Measurements from ENCODE around the gene FMO5. TPM values are rescaled to one million over a fixed set of nuclear protein-coding genes. Genes with fewer than 3 reads are reported as not detected.

The FMO5 gene
- total RNA-seq, 6 donors from 2014 or later, result 37.4 to 258 (median 121) TPM

DNA sequence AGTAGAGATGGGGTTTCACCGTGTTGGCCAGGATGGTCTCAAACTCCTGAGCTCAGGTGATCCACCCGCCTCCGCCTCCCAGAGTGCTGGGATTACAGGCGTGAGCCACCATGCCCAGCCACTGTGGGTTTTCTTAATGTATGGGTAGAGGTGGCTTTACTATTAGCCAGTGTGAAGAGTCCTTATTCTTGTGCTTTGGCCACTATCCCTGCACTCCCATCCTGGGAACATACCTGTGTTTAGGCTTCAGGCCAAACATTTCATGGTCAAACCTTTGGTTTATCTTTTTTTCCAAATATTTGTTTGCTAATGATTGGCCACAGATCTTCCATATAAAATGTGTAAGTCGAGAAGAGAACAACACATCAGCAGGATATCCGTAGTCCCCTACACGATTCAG, 16.5 kb downstream of the FMO5 start:
- Histone ChIP-seq H3K9me3 (no peaks in the 10 kb centered on the region), H3K27me3 (no peaks in the 10 kb centered on the region), H3K27ac (no peak overlapping the region), H3K4me3 (no peak overlapping the region), H3K4me1 (no peaks in the 10 kb centered on the region), H3K36me3 (peaks cover 5 to 14% (median 9%) of the 10 kb centered on the region in 4 donors)
- ATAC-seq (ENCODE audit: low FRiP score in 2 of 2) (no peak), DNase-seq (no peak)
- WGBS, 2 donors, result 90 to 100% methylated on average over 7 of the region's 7 CpGs
- TF ChIP-seq POLR2AphosphoS5 (IDR thresholded peaks at IDR 0.05) (no peak), POLR2A (IDR thresholded peaks at IDR 0.05) (no peak)

DNA sequence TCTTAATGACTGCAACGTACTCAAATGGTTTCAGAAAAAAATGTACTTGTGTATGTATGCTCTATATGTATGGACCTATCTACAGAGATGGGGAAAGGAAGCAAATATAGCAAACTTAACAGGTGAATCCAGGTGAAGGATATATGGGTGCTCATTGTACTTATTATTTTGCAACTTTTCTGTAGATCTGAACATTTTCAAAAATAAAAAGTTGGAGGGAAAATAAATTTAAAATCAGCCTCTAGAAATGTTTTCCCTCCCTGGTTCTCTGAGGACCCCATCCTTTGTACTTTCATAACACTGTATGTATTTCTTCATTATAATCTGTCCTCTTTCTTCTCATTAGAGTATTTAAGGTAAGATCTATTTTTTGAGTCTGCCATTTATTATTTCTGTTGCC, 17.9 kb downstream of the FMO5 start:
- Histone ChIP-seq H3K36me3 (peaks cover 5 to 14% (median 11%) of the 10 kb centered on the region in 4 donors), H3K9me3 (no peaks in the 10 kb centered on the region), H3K27me3 (no peaks in the 10 kb centered on the region), H3K27ac (no peak overlapping the region), H3K4me3 (no peak overlapping the region), H3K4me1 (no peaks in the 10 kb centered on the region)
- no peak for DNase-seq
- 81 to 95% methylated on average over 1 of the region's 1 CpG for WGBS, 2 donors
- TF ChIP-seq POLR2AphosphoS5 (IDR thresholded peaks at IDR 0.05) (no peak), EP300 (IDR thresholded peaks at IDR 0.05) (no peak), POLR2A (IDR thresholded peaks at IDR 0.05) (no peak)
- TF ChIP-seq, protein P1, sequence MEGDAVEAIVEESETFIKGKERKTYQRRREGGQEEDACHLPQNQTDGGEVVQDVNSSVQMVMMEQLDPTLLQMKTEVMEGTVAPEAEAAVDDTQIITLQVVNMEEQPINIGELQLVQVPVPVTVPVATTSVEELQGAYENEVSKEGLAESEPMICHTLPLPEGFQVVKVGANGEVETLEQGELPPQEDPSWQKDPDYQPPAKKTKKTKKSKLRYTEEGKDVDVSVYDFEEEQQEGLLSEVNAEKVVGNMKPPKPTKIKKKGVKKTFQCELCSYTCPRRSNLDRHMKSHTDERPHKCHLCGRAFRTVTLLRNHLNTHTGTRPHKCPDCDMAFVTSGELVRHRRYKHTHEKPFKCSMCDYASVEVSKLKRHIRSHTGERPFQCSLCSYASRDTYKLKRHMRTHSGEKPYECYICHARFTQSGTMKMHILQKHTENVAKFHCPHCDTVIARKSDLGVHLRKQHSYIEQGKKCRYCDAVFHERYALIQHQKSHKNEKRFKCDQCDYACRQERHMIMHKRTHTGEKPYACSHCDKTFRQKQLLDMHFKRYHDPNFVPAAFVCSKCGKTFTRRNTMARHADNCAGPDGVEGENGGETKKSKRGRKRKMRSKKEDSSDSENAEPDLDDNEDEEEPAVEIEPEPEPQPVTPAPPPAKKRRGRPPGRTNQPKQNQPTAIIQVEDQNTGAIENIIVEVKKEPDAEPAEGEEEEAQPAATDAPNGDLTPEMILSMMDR (IDR thresholded peaks at IDR 0.05), result no peak
- no peak for ATAC-seq (ENCODE audit: low FRiP score in 2 of 2)

DNA sequence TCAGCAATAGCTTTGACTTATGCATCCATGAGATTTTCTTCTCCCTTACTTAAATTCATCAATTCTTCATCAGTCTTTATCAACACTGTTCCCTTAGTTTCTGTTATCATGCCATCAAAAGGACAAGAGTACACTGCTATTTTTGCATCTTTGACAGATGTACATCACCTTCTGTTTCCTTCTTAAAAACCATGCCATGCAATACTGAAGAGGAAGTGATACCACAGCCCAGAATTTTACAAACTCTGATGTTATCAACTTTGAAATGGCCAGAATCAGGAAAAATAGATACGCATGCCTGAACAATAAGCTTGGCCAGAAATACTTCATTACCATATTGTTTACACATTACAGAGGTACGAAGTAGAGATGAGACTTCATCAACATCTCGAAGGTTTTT, 21.1 kb downstream of the FMO5 start:
- no peak for TF ChIP-seq POLR2A (IDR thresholded peaks at IDR 0.05)
- TF ChIP-seq, protein P1 (IDR thresholded peaks at IDR 0.05), result no peak
- no peak for TF ChIP-seq EP300 (IDR thresholded peaks at IDR 0.05)
- TF ChIP-seq POLR2AphosphoS5 (IDR thresholded peaks at IDR 0.05), result no peak
- peaks cover 4 to 9% (median 7%) of the 10 kb centered on the region in 4 donors for H3K36me3 ChIP-seq
- DNase-seq, result no peak
- no peaks in the 10 kb centered on the region for H3K27me3 ChIP-seq
- ATAC-seq (ENCODE audit: low FRiP score in 2 of 2), result no peak
- peaks cover 0 to 4% (median 0%) of the 10 kb centered on the region in 4 donors for H3K4me1 ChIP-seq
- WGBS, 2 donors, result 75 to 88% methylated on average over 3 of the region's 3 CpGs
- H3K9me3 ChIP-seq, result no peaks in the 10 kb centered on the region
- H3K27ac ChIP-seq, result no peak overlapping the region
- H3K4me3 ChIP-seq, result no peak overlapping the region

DNA sequence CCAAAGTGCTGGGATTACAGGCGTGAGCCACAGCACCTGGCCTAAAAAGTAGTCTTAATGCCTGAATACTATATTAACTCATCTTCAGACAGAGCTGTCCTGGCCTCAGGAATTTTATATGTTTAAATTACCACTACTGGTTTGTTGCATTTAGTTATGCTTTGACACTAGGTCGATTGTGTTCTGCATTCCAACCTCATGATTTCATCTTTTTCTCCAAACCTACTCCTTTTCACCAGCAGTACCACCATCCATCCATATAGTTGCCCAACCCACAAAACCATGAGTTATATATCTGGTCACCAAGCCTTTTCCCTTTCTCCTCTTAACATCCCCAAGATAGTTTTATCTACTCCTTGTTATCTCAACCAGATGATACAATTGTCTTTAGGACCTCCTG, 22.6 kb downstream of the FMO5 start:
- H3K9me3 ChIP-seq, result no peaks in the 10 kb centered on the region
- no peak overlapping the region for H3K4me3 ChIP-seq
- H3K4me1 ChIP-seq, result peaks cover 0 to 4% (median 0%) of the 10 kb centered on the region in 4 donors
- DNase-seq (no peak), ATAC-seq (ENCODE audit: low FRiP score in 2 of 2) (no peak)
- peaks cover 2 to 8% (median 4%) of the 10 kb centered on the region in 4 donors for H3K36me3 ChIP-seq
- H3K27me3 ChIP-seq, result no peaks in the 10 kb centered on the region
- 65 to 83% methylated on average over 2 of the region's 2 CpGs for WGBS, 2 donors
- H3K27ac ChIP-seq, result no peak overlapping the region
- TF ChIP-seq POLR2A (IDR thresholded peaks at IDR 0.05) (no peak), EP300 (IDR thresholded peaks at IDR 0.05) (no peak), POLR2AphosphoS5 (IDR thresholded peaks at IDR 0.05) (no peak)
- TF ChIP-seq, protein P1 (IDR thresholded peaks at IDR 0.05), result no peak

DNA sequence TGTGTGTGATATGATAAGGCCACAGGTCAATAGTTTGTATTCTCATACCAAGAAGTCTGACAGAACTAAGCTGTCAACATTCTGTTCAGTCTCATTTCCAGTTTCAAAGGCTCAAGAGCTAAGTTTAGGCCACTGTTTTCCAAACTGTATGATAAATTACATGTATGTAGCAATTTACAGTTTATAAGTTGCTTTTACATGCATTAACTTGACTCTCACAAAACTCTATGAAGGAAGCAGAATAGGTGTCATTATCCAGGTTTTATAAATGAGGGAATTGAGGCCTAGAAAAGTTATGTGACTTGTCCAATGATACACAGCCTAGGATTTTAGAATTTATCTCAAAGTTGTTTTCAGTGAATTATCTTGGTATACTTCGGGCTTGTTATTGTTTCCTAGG, 23.4 kb downstream of the FMO5 start:
- 70 to 100% methylated on average over 1 of the region's 1 CpG for WGBS, 2 donors
- H3K27me3 ChIP-seq, result no peaks in the 10 kb centered on the region
- H3K4me1 ChIP-seq, result peaks cover 0 to 4% (median 0%) of the 10 kb centered on the region in 4 donors
- DNase-seq (no peak), ATAC-seq (ENCODE audit: low FRiP score in 2 of 2) (no peak)
- no peaks in the 10 kb centered on the region for H3K9me3 ChIP-seq
- H3K27ac ChIP-seq, result no peak overlapping the region
- H3K4me3 ChIP-seq, result no peak overlapping the region
- no peak for TF ChIP-seq POLR2AphosphoS5 (IDR thresholded peaks at IDR 0.05)
- TF ChIP-seq EP300 (IDR thresholded peaks at IDR 0.05), result no peak
- TF ChIP-seq, protein P1 (IDR thresholded peaks at IDR 0.05), result no peak
- no peak for TF ChIP-seq POLR2A (IDR thresholded peaks at IDR 0.05)
- H3K36me3 ChIP-seq, result peaks cover 0 to 8% (median 2%) of the 10 kb centered on the region in 4 donors

All from upper lobe of left lung (tissue), 6 donors.